Measurements from ENCODE around the gene SLC3A2.
"Not testable (repeated sequence)": the region's sequence is repeated elsewhere in the genome, so short reads cannot be mapped to it uniquely, and the experiment has no call there.

The SLC3A2 gene

GRCh38 chr11:62880803-62881578 lies at the start of gene SLC3A2:
SLC3A2 (plus strand) TSS chr11:62880896; CDS start chr11:62881024, 128 bp downstream.
- peak; percentile 87 to 96 (median 96) for DNase-seq

GRCh38 chr11:62830904-62831519 lies 49.7 kb upstream of the SLC3A2 start:
- no peak for DNase-seq

GRCh38 chr11:62831520-62832335 lies 49.0 kb upstream of the SLC3A2 start, which contains the start of gene STX5:
STX5 (minus strand) TSS chr11:62832051; CDS start chr11:62831243, 808 bp downstream.
- DNase-seq = peak; percentile 98 to 99 (median 99)

GRCh38 chr11:62832336-62833234 lies 48.1 kb upstream of the SLC3A2 start, which contains the start of gene TEX54:
TEX54 (minus strand) TSS chr11:62832841.
- peak in 1 of 3 experiments; percentile 50 for DNase-seq

GRCh38 chr11:62835336-62835735 lies 45.4 kb upstream of the SLC3A2 start:
- no peak for DNase-seq

GRCh38 chr11:62839050-62839945 lies 41.4 kb upstream of the SLC3A2 start, which contains the start of gene WDR74:
WDR74 (minus strand) TSS chr11:62839590; CDS start chr11:62839570, 20 bp downstream.
- DNase-seq = peak; percentile 90 to 95 (median 92)

- DNase-seq = peak; percentile 42 to 86 (median 53)
Observed at GRCh38 chr11:62840721-62841360, 39.9 kb upstream of the SLC3A2 start.

- DNase-seq = peak; percentile 93 to 99 (median 94)
Observed at GRCh38 chr11:62841361-62842170, 39.1 kb upstream of the SLC3A2 start.

GRCh38 chr11:62842171-62842741 lies 38.4 kb upstream of the SLC3A2 start:
- peak in 1 of 3 experiments; percentile 79 for DNase-seq

- DNase-seq = not testable (repeated sequence)
Observed at GRCh38 chr11:62842891-62843290, 37.8 kb upstream of the SLC3A2 start.

- no peak for DNase-seq
Observed at GRCh38 chr11:62843466-62843865, 37.2 kb upstream of the SLC3A2 start.

- no peak for DNase-seq
Observed at GRCh38 chr11:62844154-62844553, 36.5 kb upstream of the SLC3A2 start.

GRCh38 chr11:62846177-62846576 lies 34.5 kb upstream of the SLC3A2 start:
- no peak for DNase-seq

- no peak for DNase-seq
Observed at GRCh38 chr11:62847767-62848314, 32.9 kb upstream of the SLC3A2 start.

- peak in 2 of 3 experiments; percentile 38 to 47 for DNase-seq
Observed at GRCh38 chr11:62850911-62851806, 29.5 kb upstream of the SLC3A2 start.

- DNase-seq = peak in 1 of 3 experiments; percentile 50
Observed at GRCh38 chr11:62851807-62852522, 28.7 kb upstream of the SLC3A2 start.

Data from NCI-H1417 (cell line).